GM18505 (cell line): ENCODE data around the gene MYOCOS.

Experiments used
- ATAC-seq: cut with Tn5 transposase; IDR thresholded peaks from one replicate; pipeline ENCODE4 v1.9.1; 2021; ENCODE audit not compliant: unreplicated experiment
- POLR2A ChIP-seq: IDR thresholded peaks from 4 replicates; pipeline ENCODE4 v1.6.1; 2011; ENCODE audit warnings: borderline replicate concordance; ENCODE audit not compliant: insufficient read depth, insufficient read length; ENCODE audit errors: extremely low read depth

Gene MYOCOS

GRCh38 chr1:171610385-171610784 is 11.7 kb upstream of the MYOCOS start:
- peak; percentile 41 for ATAC-seq

GRCh38 chr1:171611306-171611705 is 10.7 kb upstream of the MYOCOS start:
- no peak for TF ChIP-seq POLR2A
- ATAC-seq: no peak

More at GRCh38 chr1:171610385-171610784, 11.7 kb upstream of the MYOCOS start:
- no peak for TF ChIP-seq POLR2A

- ATAC-seq: no peak
- no peak for TF ChIP-seq POLR2A
Measured at GRCh38 chr1:171613282-171613681, 8.8 kb upstream of the MYOCOS start.

- ATAC-seq: peak; percentile 38
Measured at GRCh38 chr1:171615122-171615906, 6.7 kb upstream of the MYOCOS start.

GRCh38 chr1:171616586-171616985 is 5.5 kb upstream of the MYOCOS start:
- TF ChIP-seq POLR2A: no peak

GRCh38 chr1:171623651-171624331 is 1.7 kb downstream of the MYOCOS start:
- no peak for ATAC-seq
- TF ChIP-seq POLR2A: no peak

More at GRCh38 chr1:171616586-171616985, 5.5 kb upstream of the MYOCOS start:
- no peak for ATAC-seq

GRCh38 chr1:171625225-171625624 is 3.2 kb downstream of the MYOCOS start:
- no peak for ATAC-seq

GRCh38 chr1:171627020-171627419 is 5.0 kb downstream of the MYOCOS start:
- no peak for TF ChIP-seq POLR2A
- ATAC-seq: no peak

More at GRCh38 chr1:171625225-171625624, 3.2 kb downstream of the MYOCOS start:
- no peak for TF ChIP-seq POLR2A

- ATAC-seq: no peak
- TF ChIP-seq POLR2A: no peak
Measured at GRCh38 chr1:171628225-171628624, 6.2 kb downstream of the MYOCOS start.

GRCh38 chr1:171635661-171636060 is 13.6 kb downstream of the MYOCOS start:
- no peak for TF ChIP-seq POLR2A

GRCh38 chr1:171636141-171636540 is 14.1 kb downstream of the MYOCOS start:
- ATAC-seq: no peak
- no peak for TF ChIP-seq POLR2A

More at GRCh38 chr1:171635661-171636060, 13.6 kb downstream of the MYOCOS start:
- no peak for ATAC-seq

- no peak for ATAC-seq
- no peak for TF ChIP-seq POLR2A
Measured at GRCh38 chr1:171637928-171638576, 16.0 kb downstream of the MYOCOS start.

- ATAC-seq: no peak
- TF ChIP-seq POLR2A: no peak
Measured at GRCh38 chr1:171640225-171640624, 18.2 kb downstream of the MYOCOS start.

GRCh38 chr1:171641076-171641864 is 19.2 kb downstream of the MYOCOS start:
- no peak for ATAC-seq
- no peak for TF ChIP-seq POLR2A

- TF ChIP-seq POLR2A: no peak
- ATAC-seq: no peak
Measured at GRCh38 chr1:171642197-171642596, 20.2 kb downstream of the MYOCOS start.
